Measurements from ENCODE around the gene FAM111B. TPM values are rescaled to one million over a fixed set of nuclear protein-coding genes. Genes with fewer than 3 reads are reported as not detected.

The FAM111B gene
- total RNA-seq, 1 experiment from 2014 or later = 10.7 TPM

DNA sequence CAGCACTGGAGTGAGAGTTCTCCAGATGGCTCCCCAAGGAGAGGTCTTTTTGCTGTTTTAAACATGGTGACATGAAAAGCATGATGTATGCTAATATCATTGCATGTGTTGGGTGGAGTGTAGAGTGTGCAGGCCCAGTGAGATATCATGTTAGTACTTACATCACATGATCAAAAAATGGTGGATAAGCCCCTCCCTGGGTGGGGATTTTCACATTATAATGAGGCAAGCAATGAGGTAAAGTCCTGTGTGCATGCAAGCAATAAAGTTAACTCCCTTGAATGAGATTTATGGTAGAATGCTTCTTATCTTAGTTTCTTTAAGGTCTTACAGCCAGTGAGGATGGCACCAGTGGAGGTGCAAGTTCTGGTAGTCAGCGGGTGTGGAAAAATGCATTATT is 8.5 kb downstream of the FAM111B start:
- CTCF ChIA-PET = no interaction called here
- Histone ChIP-seq H3K4me2 (ENCODE audit: low read length) (no peak overlapping the region), H3K27ac (ENCODE audit: low read depth, low read length) (no peak overlapping the region), H3K4me1 (ENCODE audit: control insufficient read depth in 1 of 2, insufficient read depth in 2 of 2, low read length in 2 of 2) (no peaks in the 10 kb centered on the region), H2AFZ (ENCODE audit: low read depth, low read length, poor library complexity, severe bottlenecking) (no peak overlapping the region), H3K4me3 (replicated peaks in 1 of 2; ENCODE audit: low read depth in 1 of 2, low read length in 2 of 2) (no peak overlapping the region), H3K9me3 (ENCODE audit: control insufficient read depth in 1 of 2, insufficient read depth in 1 of 2, low read depth in 1 of 2, low read length in 2 of 2) (peaks cover 0 to 9% of the 10 kb centered on the region in 2 experiments; a peak in 3 of 4 replicates), H3K27me3 (ENCODE audit: insufficient read depth, low read length) (no peaks in the 10 kb centered on the region), H3K9ac (ENCODE audit: low read length) (no peak overlapping the region), H3K36me3 (ENCODE audit: control insufficient read depth in 1 of 2, insufficient read depth in 2 of 2, low read length in 2 of 2) (0 out of 4 replicates have a peak, but pooled peaks cover 0 to 12% of the 10 kb centered on the region in 2 experiments), H4K20me1 (ENCODE audit: insufficient read depth) (no peaks in the 10 kb centered on the region), H3K79me2 (ENCODE audit: insufficient read depth, low read length) (no peaks in the 10 kb centered on the region), H3K9me2 (ENCODE audit: insufficient read depth) (no peaks in the 10 kb centered on the region)
- DNase-seq (ENCODE audit: low read depth, low spot score) (no peak), ATAC-seq (no peak)
- POLR2A ChIA-PET = no interaction called here
- intact Hi-C loops (cut with micrococcal nuclease) = no loop called here
- TF ChIP-seq SRF (IDR thresholded peaks at IDR 0.05; ENCODE audit: low read depth) = no peak
- TF ChIP-seq ZNF274 (IDR thresholded peaks at IDR 0.05; ENCODE audit: low read depth, low read length) = no peak
- TF ChIP-seq ATF3 (IDR thresholded peaks at IDR 0.05) = no peak
- no peak for TF ChIP-seq CBX3 (IDR thresholded peaks at IDR 0.05; ENCODE audit: low read depth)
- no peak for TF ChIP-seq SIN3A (IDR thresholded peaks at IDR 0.05; ENCODE audit: low read depth)
- no peak for TF ChIP-seq CEBPB (IDR thresholded peaks at IDR 0.05; ENCODE audit: low read depth)
- no peak for TF ChIP-seq FOSL1 (IDR thresholded peaks at IDR 0.05; ENCODE audit: low read depth)
- TF ChIP-seq CTCF (IDR thresholded peaks at IDR 0.05 in 2 of 3, conservative IDR thresholded peaks at IDR 0.05 in 1 of 3; ENCODE audit: borderline replicate concordance in 1 of 3, insufficient read depth in 1 of 3, low read depth in 2 of 3, low read length in 2 of 3) = no peak
- no peak for TF ChIP-seq JUND (IDR thresholded peaks at IDR 0.05)
- TF ChIP-seq, protein P1, sequence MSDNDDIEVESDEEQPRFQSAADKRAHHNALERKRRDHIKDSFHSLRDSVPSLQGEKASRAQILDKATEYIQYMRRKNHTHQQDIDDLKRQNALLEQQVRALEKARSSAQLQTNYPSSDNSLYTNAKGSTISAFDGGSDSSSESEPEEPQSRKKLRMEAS (IDR thresholded peaks at IDR 0.05) = no peak
- no peak for TF ChIP-seq SP1 (IDR thresholded peaks at IDR 0.05; ENCODE audit: low read depth)
- TF ChIP-seq ZFX (IDR thresholded peaks at IDR 0.05) = no peak
- TF ChIP-seq, protein P2, sequence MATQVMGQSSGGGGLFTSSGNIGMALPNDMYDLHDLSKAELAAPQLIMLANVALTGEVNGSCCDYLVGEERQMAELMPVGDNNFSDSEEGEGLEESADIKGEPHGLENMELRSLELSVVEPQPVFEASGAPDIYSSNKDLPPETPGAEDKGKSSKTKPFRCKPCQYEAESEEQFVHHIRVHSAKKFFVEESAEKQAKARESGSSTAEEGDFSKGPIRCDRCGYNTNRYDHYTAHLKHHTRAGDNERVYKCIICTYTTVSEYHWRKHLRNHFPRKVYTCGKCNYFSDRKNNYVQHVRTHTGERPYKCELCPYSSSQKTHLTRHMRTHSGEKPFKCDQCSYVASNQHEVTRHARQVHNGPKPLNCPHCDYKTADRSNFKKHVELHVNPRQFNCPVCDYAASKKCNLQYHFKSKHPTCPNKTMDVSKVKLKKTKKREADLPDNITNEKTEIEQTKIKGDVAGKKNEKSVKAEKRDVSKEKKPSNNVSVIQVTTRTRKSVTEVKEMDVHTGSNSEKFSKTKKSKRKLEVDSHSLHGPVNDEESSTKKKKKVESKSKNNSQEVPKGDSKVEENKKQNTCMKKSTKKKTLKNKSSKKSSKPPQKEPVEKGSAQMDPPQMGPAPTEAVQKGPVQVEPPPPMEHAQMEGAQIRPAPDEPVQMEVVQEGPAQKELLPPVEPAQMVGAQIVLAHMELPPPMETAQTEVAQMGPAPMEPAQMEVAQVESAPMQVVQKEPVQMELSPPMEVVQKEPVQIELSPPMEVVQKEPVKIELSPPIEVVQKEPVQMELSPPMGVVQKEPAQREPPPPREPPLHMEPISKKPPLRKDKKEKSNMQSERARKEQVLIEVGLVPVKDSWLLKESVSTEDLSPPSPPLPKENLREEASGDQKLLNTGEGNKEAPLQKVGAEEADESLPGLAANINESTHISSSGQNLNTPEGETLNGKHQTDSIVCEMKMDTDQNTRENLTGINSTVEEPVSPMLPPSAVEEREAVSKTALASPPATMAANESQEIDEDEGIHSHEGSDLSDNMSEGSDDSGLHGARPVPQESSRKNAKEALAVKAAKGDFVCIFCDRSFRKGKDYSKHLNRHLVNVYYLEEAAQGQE (IDR thresholded peaks at IDR 0.05; ENCODE audit: low read depth) = no peak
- no peak for TF ChIP-seq POLR2A (IDR thresholded peaks at IDR 0.05; ENCODE audit: borderline replicate concordance, extremely low read depth, insufficient read depth, insufficient read length)
- RAD21 ChIA-PET (ENCODE audit: low non-redundant PET in 1 of 2, low total read pairs in 2 of 2, uncharacterized antibody in 2 of 2, unreplicated experiment in 2 of 2) = no interaction called here
- no TSS peak for BruUV-seq (replicated peaks)

Measured in HCT116 (cell line).